HL-60 (cell line): ENCODE data around the gene RNH1.

Experiments
- DNase-seq, 2 experiments: peaks; one replicate each; pipeline ENCODE4 v3.0.0-alpha.2; 2010 to 2020; ENCODE audit warnings: low read depth in 1 of 2, low spot score in 1 of 2
- H3K27ac ChIP-seq: fragments of 250-450 bp; sonication (Bioruptor Pico); replicated peaks from 2 replicates; pipeline ENCODE4 v1.5.1; 2020; ENCODE audit warnings: mild to moderate bottlenecking, moderate library complexity
- H3K27me3 ChIP-seq: fragments of 250-450 bp; sonication (Bioruptor Pico); 2 replicates; pipeline ENCODE4 v1.5.1; 2021; ENCODE audit warnings: mild to moderate bottlenecking, moderate library complexity; ENCODE audit not compliant: insufficient read depth, poor library complexity, severe bottlenecking
- H3K4me3 ChIP-seq: replicated peaks from 2 replicates; pipeline ENCODE4 v1.5.1; 2011; ENCODE audit warnings: mild to moderate bottlenecking, control low read depth, low read length; ENCODE audit not compliant: insufficient read depth
- GABPA ChIP-seq: IDR thresholded peaks from 2 replicates; pipeline ENCODE4 v1.6.1; 2012; ENCODE audit warnings: low read depth
- POLR2AphosphoS5 ChIP-seq: IDR thresholded peaks from 2 replicates; pipeline ENCODE4 v1.6.1; 2012; ENCODE audit warnings: low read depth
- SPI1 ChIP-seq: IDR thresholded peaks from 2 replicates; pipeline ENCODE4 v1.6.1; 2012; ENCODE audit warnings: low read depth, mild to moderate bottlenecking, borderline replicate concordance
- TF ChIP-seq, protein P1 (sequence below): IDR thresholded peaks from one replicate; pipeline ENCODE4 v1.5.1; 2011; ENCODE audit warnings: low read length, control low read depth, inconsistent platforms; ENCODE audit not compliant: insufficient read depth
- TF ChIP-seq, protein P2 (sequence below): IDR thresholded peaks from 2 replicates; pipeline ENCODE4 v1.6.1; 2012; ENCODE audit warnings: low read depth; ENCODE audit not compliant: insufficient replicate concordance

The RNH1 gene

DNA sequence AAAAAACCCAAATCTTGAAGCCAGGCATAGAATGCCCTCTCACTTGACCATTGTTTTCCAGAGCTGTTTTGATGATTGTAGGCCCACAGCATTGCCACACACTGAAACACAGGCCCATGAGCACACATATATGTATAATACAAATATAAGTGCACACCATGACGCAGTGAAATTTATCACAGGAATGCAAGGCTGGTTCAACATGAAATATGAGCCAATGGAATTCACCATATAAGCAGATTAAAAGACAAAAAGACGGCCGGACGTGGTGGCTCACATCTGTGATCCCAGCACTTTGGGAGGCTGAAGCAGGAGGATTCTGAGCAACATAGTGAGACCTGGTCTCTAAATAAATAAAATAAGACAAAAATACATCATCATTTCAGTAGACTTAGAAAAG, 9.4 kb upstream of the RNH1 start:
- DNase-seq: no peak
- H3K27ac ChIP-seq: no peak overlapping the region
- TF ChIP-seq, protein P1, sequence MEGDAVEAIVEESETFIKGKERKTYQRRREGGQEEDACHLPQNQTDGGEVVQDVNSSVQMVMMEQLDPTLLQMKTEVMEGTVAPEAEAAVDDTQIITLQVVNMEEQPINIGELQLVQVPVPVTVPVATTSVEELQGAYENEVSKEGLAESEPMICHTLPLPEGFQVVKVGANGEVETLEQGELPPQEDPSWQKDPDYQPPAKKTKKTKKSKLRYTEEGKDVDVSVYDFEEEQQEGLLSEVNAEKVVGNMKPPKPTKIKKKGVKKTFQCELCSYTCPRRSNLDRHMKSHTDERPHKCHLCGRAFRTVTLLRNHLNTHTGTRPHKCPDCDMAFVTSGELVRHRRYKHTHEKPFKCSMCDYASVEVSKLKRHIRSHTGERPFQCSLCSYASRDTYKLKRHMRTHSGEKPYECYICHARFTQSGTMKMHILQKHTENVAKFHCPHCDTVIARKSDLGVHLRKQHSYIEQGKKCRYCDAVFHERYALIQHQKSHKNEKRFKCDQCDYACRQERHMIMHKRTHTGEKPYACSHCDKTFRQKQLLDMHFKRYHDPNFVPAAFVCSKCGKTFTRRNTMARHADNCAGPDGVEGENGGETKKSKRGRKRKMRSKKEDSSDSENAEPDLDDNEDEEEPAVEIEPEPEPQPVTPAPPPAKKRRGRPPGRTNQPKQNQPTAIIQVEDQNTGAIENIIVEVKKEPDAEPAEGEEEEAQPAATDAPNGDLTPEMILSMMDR: no peak
- TF ChIP-seq POLR2AphosphoS5: no peak
- TF ChIP-seq GABPA: no peak
- TF ChIP-seq, protein P2, sequence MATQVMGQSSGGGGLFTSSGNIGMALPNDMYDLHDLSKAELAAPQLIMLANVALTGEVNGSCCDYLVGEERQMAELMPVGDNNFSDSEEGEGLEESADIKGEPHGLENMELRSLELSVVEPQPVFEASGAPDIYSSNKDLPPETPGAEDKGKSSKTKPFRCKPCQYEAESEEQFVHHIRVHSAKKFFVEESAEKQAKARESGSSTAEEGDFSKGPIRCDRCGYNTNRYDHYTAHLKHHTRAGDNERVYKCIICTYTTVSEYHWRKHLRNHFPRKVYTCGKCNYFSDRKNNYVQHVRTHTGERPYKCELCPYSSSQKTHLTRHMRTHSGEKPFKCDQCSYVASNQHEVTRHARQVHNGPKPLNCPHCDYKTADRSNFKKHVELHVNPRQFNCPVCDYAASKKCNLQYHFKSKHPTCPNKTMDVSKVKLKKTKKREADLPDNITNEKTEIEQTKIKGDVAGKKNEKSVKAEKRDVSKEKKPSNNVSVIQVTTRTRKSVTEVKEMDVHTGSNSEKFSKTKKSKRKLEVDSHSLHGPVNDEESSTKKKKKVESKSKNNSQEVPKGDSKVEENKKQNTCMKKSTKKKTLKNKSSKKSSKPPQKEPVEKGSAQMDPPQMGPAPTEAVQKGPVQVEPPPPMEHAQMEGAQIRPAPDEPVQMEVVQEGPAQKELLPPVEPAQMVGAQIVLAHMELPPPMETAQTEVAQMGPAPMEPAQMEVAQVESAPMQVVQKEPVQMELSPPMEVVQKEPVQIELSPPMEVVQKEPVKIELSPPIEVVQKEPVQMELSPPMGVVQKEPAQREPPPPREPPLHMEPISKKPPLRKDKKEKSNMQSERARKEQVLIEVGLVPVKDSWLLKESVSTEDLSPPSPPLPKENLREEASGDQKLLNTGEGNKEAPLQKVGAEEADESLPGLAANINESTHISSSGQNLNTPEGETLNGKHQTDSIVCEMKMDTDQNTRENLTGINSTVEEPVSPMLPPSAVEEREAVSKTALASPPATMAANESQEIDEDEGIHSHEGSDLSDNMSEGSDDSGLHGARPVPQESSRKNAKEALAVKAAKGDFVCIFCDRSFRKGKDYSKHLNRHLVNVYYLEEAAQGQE: no peak
- no peak for TF ChIP-seq SPI1
- H3K27me3 ChIP-seq: no peaks in the 10 kb centered on the region
- no peak overlapping the region for H3K4me3 ChIP-seq

GRCh38 chr11:515131-515530, 8.1 kb upstream of the RNH1 start:
- no peaks in the 10 kb centered on the region for H3K27me3 ChIP-seq
- H3K4me3 ChIP-seq: no peak overlapping the region
- TF ChIP-seq SPI1: no peak
- no peak for TF ChIP-seq GABPA
- TF ChIP-seq POLR2AphosphoS5: no peak
- TF ChIP-seq, protein P1: no peak
- TF ChIP-seq, protein P2: no peak
- no peak for DNase-seq
- no peak overlapping the region for H3K27ac ChIP-seq

- Histone ChIP-seq H3K27ac (peak overlapping the region; percentile 8; the same call in 1 of the 2 replicates), H3K27me3 (no peaks in the 10 kb centered on the region), H3K4me3 (no peak overlapping the region)
- TF ChIP-seq POLR2AphosphoS5 (no peak), GABPA (no peak), SPI1 (no peak)
- TF ChIP-seq, protein P2: no peak
- TF ChIP-seq, protein P1: no peak
- DNase-seq: peak in 1 of 2 experiments; percentile 29
These were observed 7.6 kb upstream of the RNH1 start for GRCh38 chr11:514606-515005.
